Measurements from ENCODE around the gene ZNF793.

Gene ZNF793

GRCh38 chr19:37506387-37507166, at the start of gene ZNF793:
ZNF793 (plus strand) TSS chr19:37506939; CDS start chr19:37523440, 16,501 bp downstream.
- Histone ChIP-seq H3K27me3 (ENCODE audit: control insufficient read depth, insufficient read depth, low read length) (no peaks in the 10 kb centered on the region), H3K4me1 (ENCODE audit: control insufficient read depth, insufficient read depth, low read length) (no peaks in the 10 kb centered on the region), H3K9me3 (ENCODE audit: control insufficient read depth, insufficient read depth, low read length) (no peaks in the 10 kb centered on the region), H3K36me3 (ENCODE audit: control insufficient read depth, insufficient read depth, low read length) (no peaks in the 10 kb centered on the region), H3K27ac (ENCODE audit: low read length) (no peak within 1 kb of the TSS), H3K4me3 (ENCODE audit: low read length) (peak within 1 kb of the TSS; percentile 83)
- WGBS (ENCODE audit: insufficient coverage, insufficient read length) = no CpG with 5 or more reads among the region's 40 CpGs
- peak; percentile 70 for DNase-seq (ENCODE audit: low read depth, low spot score)

GRCh38 chr19:37466277-37466797, 40.4 kb upstream of the ZNF793 start:
- DNase-seq (ENCODE audit: low read depth, low spot score) = no peak
- Histone ChIP-seq H3K4me3 (ENCODE audit: low read length) (peak overlapping the region; percentile 71), H3K27ac (ENCODE audit: low read length) (no peak overlapping the region)

GRCh38 chr19:37466798-37467607, 39.7 kb upstream of the ZNF793 start, which contains the start of gene ZNF569:
ZNF569 (minus strand) TSS chr19:37467444; CDS start chr19:37444921, 22,523 bp downstream.
- Histone ChIP-seq H3K36me3 (ENCODE audit: control insufficient read depth, insufficient read depth, low read length) (no peaks in the 10 kb centered on the region; the same call in 1 of the 2 replicates), H3K27me3 (ENCODE audit: control insufficient read depth, insufficient read depth, low read length) (no peaks in the 10 kb centered on the region), H3K9me3 (ENCODE audit: control insufficient read depth, insufficient read depth, low read length) (no peaks in the 10 kb centered on the region), H3K27ac (ENCODE audit: low read length) (no peak within 1 kb of the TSS), H3K4me3 (ENCODE audit: low read length) (peak within 1 kb of the TSS; percentile 71), H3K4me1 (ENCODE audit: control insufficient read depth, insufficient read depth, low read length) (no peaks in the 10 kb centered on the region)
- DNase-seq (ENCODE audit: low read depth, low spot score) = peak; percentile 84
- no CpG with 5 or more reads among the region's 62 CpGs for WGBS (ENCODE audit: insufficient coverage, insufficient read length)

More at GRCh38 chr19:37466277-37466797, 40.4 kb upstream of the ZNF793 start:
- Histone ChIP-seq H3K9me3 (ENCODE audit: control insufficient read depth, insufficient read depth, low read length) (no peaks in the 10 kb centered on the region), H3K27me3 (ENCODE audit: control insufficient read depth, insufficient read depth, low read length) (no peaks in the 10 kb centered on the region), H3K4me1 (ENCODE audit: control insufficient read depth, insufficient read depth, low read length) (no peaks in the 10 kb centered on the region), H3K36me3 (ENCODE audit: control insufficient read depth, insufficient read depth, low read length) (no peaks in the 10 kb centered on the region; the same call in 1 of the 2 replicates)
- no CpG with 5 or more reads among the region's 25 CpGs for WGBS (ENCODE audit: insufficient coverage, insufficient read length)

- H3K27ac ChIP-seq (ENCODE audit: low read length) = no peak overlapping the region
Observed at GRCh38 chr19:37467608-37468090, 39.1 kb upstream of the ZNF793 start.

GRCh38 chr19:37468961-37469777, 37.6 kb upstream of the ZNF793 start, which contains the start of gene ZNF570:
ZNF570 (plus strand) TSS chr19:37469356; CDS start chr19:37470355, 999 bp downstream.
- no peaks in the 10 kb centered on the region for H3K4me1 ChIP-seq (ENCODE audit: control insufficient read depth, insufficient read depth, low read length)
- H3K36me3 ChIP-seq (ENCODE audit: control insufficient read depth, insufficient read depth, low read length) = no peaks in the 10 kb centered on the region
- no CpG with 5 or more reads among the region's 63 CpGs for WGBS (ENCODE audit: insufficient coverage, insufficient read length)
- H3K27me3 ChIP-seq (ENCODE audit: control insufficient read depth, insufficient read depth, low read length) = no peaks in the 10 kb centered on the region
- DNase-seq (ENCODE audit: low read depth, low spot score) = peak; percentile 54
- no peak within 1 kb of the TSS for H3K27ac ChIP-seq (ENCODE audit: low read length)
- H3K4me3 ChIP-seq (ENCODE audit: low read length) = peak within 1 kb of the TSS; percentile 85
- no peaks in the 10 kb centered on the region for H3K9me3 ChIP-seq (ENCODE audit: control insufficient read depth, insufficient read depth, low read length)

More at GRCh38 chr19:37467608-37468090, 39.1 kb upstream of the ZNF793 start:
- Histone ChIP-seq H3K36me3 (ENCODE audit: control insufficient read depth, insufficient read depth, low read length) (no peaks in the 10 kb centered on the region; the same call in 1 of the 2 replicates), H3K27me3 (ENCODE audit: control insufficient read depth, insufficient read depth, low read length) (no peaks in the 10 kb centered on the region), H3K4me1 (ENCODE audit: control insufficient read depth, insufficient read depth, low read length) (no peaks in the 10 kb centered on the region), H3K4me3 (ENCODE audit: low read length) (peak overlapping the region; percentile 12; the same call in 1 of the 2 replicates), H3K9me3 (ENCODE audit: control insufficient read depth, insufficient read depth, low read length) (no peaks in the 10 kb centered on the region)
- WGBS (ENCODE audit: insufficient coverage, insufficient read length) = no CpG with 5 or more reads among the region's 18 CpGs
- no peak for DNase-seq (ENCODE audit: low read depth, low spot score)

GRCh38 chr19:37470216-37470615, 36.5 kb upstream of the ZNF793 start:
- Histone ChIP-seq H3K27me3 (ENCODE audit: control insufficient read depth, insufficient read depth, low read length) (no peaks in the 10 kb centered on the region), H3K9me3 (ENCODE audit: control insufficient read depth, insufficient read depth, low read length) (no peaks in the 10 kb centered on the region), H3K4me1 (ENCODE audit: control insufficient read depth, insufficient read depth, low read length) (no peaks in the 10 kb centered on the region), H3K27ac (ENCODE audit: low read length) (no peak overlapping the region), H3K4me3 (ENCODE audit: low read length) (no peak overlapping the region), H3K36me3 (ENCODE audit: control insufficient read depth, insufficient read depth, low read length) (no peaks in the 10 kb centered on the region)
- no peak for DNase-seq (ENCODE audit: low read depth, low spot score)
- no CpG with 5 or more reads among the region's 4 CpGs for WGBS (ENCODE audit: insufficient coverage, insufficient read length)

- Histone ChIP-seq H3K27ac (ENCODE audit: low read length) (no peak overlapping the region), H3K27me3 (ENCODE audit: control insufficient read depth, insufficient read depth, low read length) (no peaks in the 10 kb centered on the region), H3K36me3 (ENCODE audit: control insufficient read depth, insufficient read depth, low read length) (no peaks in the 10 kb centered on the region; the same call in 1 of the 2 replicates), H3K4me3 (ENCODE audit: low read length) (no peak overlapping the region), H3K4me1 (ENCODE audit: control insufficient read depth, insufficient read depth, low read length) (no peaks in the 10 kb centered on the region), H3K9me3 (ENCODE audit: control insufficient read depth, insufficient read depth, low read length) (no peaks in the 10 kb centered on the region)
- DNase-seq (ENCODE audit: low read depth, low spot score) = no peak
- no CpG with 5 or more reads among the region's 9 CpGs for WGBS (ENCODE audit: insufficient coverage, insufficient read length)
Observed at GRCh38 chr19:37472165-37472564, 34.6 kb upstream of the ZNF793 start.

GRCh38 chr19:37484406-37485168, 22.2 kb upstream of the ZNF793 start:
- Histone ChIP-seq H3K27ac (ENCODE audit: low read length) (no peak overlapping the region), H3K4me3 (ENCODE audit: low read length) (no peak overlapping the region), H3K9me3 (ENCODE audit: control insufficient read depth, insufficient read depth, low read length) (peaks cover 6% of the 10 kb centered on the region), H3K4me1 (ENCODE audit: control insufficient read depth, insufficient read depth, low read length) (no peaks in the 10 kb centered on the region), H3K27me3 (ENCODE audit: control insufficient read depth, insufficient read depth, low read length) (no peaks in the 10 kb centered on the region), H3K36me3 (ENCODE audit: control insufficient read depth, insufficient read depth, low read length) (peaks cover 3% of the 10 kb centered on the region; the same call in 1 of the 2 replicates)
- DNase-seq (ENCODE audit: low read depth, low spot score) = no peak
- WGBS (ENCODE audit: insufficient coverage, insufficient read length) = no CpG with 5 or more reads among the region's 8 CpGs

GRCh38 chr19:37492213-37492612, 14.5 kb upstream of the ZNF793 start:
- Histone ChIP-seq H3K27me3 (ENCODE audit: control insufficient read depth, insufficient read depth, low read length) (no peaks in the 10 kb centered on the region), H3K36me3 (ENCODE audit: control insufficient read depth, insufficient read depth, low read length) (no peaks in the 10 kb centered on the region), H3K9me3 (ENCODE audit: control insufficient read depth, insufficient read depth, low read length) (no peaks in the 10 kb centered on the region; the same call in 1 of the 2 replicates), H3K4me3 (ENCODE audit: low read length) (no peak overlapping the region), H3K4me1 (ENCODE audit: control insufficient read depth, insufficient read depth, low read length) (no peaks in the 10 kb centered on the region), H3K27ac (ENCODE audit: low read length) (no peak overlapping the region)
- no CpG with 5 or more reads among the region's 3 CpGs for WGBS (ENCODE audit: insufficient coverage, insufficient read length)
- DNase-seq (ENCODE audit: low read depth, low spot score) = no peak

Measured in iPS DF 6.9 (cell line).